ENCODE measurements around the gene H2AZ1. TPM values are rescaled to one million over a fixed set of nuclear protein-coding genes. Genes with fewer than 3 reads are reported as not detected.

H2AZ1 gene
- total RNA-seq, 2 donors from 2014 or later: 140 to 165 TPM

DNA sequence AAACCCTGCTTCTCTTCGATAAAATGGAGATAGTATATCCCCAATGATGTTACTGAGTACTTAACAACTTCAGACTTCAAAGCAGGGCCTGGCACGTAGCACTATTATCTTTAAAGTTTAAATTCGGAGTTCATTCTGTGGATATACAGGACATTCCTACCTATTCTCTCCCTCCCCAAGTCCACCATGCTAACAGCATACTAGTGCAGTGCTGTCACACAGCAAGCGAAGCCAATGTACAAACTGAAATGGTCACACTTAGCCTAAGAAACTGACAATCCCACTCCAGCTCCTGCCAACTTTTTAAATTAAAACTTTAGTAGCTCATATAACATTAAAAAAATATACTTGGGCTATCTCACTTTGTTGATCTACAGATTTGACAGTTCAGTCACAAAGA is 2.5 kb downstream of the H2AZ1 start:
- DNase-seq (no peak), ATAC-seq (no peak)
- intact Hi-C loops (cut with DNase I, micrococcal nuclease): loop anchor here in 1 of 2 donors (5.0 kb wide), 2 partner anchors 55 to 385 kb away; partner anchors contain the start of genes LAMTOR3 and TRMT10A

DNA sequence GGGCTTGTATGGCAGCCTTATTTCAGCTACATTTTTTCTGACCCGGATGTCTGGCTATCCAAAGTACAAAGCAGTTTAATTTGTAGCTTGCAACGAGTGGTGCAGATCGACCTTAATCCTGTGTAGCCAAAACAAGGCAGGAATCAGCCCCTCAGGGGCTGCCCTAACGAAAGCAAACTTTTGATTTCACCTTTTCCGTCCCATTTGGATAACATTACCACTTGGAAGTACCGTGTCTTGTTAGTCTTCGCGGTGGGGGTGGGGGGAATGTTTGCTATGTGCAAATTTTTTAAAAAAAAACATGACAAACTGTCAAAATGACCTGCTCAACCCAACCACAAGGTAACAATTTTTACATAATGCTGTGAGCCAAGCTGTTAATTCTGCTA is 2.9 kb downstream of the H2AZ1 start:
- DNase-seq: no peak
- no peak for ATAC-seq
- intact Hi-C loops (cut with DNase I, micrococcal nuclease): loop anchor here in 1 of 2 donors (5.0 kb wide), 2 partner anchors 55 to 385 kb away; partner anchors contain the start of genes LAMTOR3 and TRMT10A

DNA sequence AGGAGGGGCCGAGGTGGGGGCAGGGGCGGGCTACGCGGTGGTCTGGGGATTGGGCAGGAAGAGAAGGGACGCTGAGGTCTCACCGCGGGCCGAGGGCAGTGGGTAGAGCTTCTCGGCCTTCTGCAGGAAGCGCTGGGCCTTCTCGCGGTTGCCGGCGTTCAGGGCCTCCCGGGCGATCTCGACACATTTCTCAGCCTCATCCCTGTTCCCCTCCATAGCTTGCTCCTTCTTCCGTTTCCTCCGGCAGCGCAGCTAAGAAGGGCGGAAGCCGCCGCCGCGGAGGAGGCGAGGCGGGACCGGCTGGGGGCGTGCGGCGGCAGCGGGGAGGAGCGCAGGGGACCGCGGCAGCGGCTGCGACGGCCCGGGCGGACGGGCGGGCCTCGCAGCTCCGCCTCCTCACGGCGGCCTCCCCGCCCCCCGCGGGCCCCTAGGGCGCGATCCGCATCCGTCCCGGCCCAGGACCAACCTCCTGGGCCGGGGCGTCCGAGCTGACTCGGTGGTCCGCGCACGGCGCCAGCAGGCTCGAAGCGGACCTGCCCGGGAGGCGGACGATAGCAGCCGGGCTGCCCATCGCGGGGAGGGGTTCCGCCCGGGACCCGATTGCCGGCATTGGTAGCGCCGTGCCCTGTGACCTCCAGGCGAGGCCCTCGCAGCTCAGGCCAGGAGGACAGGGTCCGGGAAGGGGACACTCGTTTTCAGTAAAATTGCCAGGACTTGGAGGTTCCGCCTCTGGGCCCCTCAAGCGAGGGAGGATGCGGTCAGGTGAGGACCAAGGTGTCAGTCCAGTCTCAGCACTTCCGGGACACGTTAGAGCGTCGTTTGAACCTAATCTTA is 3.5 kb downstream of the H2AZ1 start, which contains the start of gene DNAJB14:
Gene DNAJB14 (minus strand): TSS at position 263 of the 834 bp plus-strand sequence. CDS start 47 bp downstream, at position 216.
- DNase-seq (peak; percentile 78 to 87), ATAC-seq (peak; percentile 66)
- intact Hi-C loops (cut with DNase I, micrococcal nuclease): loop anchor here in 1 of 2 donors (5.0 kb wide), 2 partner anchors 54 to 384 kb away; partner anchors contain the start of genes LAMTOR3 and TRMT10A

DNA sequence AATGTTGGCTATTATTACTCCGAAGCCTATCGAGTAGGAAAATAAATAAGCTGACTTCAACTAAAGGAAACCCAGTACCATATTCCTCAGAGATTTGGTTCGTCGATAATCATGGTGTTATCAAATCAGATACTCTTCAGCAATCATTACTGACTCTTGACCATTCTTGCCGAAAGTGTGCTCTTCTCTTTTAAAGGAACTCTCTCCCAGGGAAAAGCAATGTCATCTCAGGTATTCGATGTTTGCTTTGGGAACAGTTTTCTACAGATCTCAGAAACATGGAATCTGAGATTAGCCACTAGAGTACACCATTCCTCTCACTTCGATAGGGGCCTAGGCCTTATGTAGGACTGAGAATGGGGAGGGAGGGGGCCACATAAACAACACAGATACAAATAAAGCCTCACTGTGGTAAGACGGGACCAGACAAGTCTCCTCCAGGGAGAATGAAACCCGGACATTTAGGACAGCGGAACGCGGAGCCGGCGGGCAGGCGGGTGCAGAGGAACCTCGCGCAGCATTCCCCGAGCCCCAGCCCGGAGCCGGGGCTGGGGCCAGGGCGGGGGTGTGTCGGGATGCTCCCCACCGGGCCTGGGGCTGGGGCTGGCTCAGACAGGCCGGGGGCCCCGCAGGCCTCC is 4.2 kb downstream of the H2AZ1 start:
- intact Hi-C loops (cut with DNase I, micrococcal nuclease): loop anchor here in 1 of 2 donors (5.0 kb wide), 2 partner anchors 54 to 384 kb away; partner anchors contain the start of genes LAMTOR3 and TRMT10A
- DNase-seq (no peak), ATAC-seq (peak; percentile 12)

DNA sequence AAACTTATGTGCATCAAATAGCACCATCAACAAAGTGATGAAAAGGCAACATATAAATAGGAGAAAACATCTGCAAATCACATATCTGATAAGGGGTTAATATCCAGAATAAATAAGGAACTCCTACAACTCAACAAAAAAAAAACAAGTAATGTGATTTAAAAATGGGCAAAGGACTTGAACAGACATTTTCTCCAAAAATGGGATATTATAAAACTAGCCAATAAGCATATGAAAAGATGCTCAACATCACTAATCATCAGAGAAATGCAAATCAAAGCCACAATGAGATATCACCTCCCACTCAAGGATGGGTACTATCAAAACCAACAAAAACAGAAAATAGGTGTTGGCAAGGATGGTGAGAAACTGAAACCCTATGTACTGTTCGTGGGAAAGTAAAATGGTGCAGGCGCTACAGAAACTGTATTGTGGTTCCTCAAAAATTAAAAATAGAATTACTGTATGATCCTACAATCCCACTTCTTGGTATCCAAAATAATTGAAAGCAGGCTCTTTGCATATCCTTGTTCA is 6.1 kb downstream of the H2AZ1 start:
- DNase-seq (no peak), ATAC-seq (no peak)
- intact Hi-C loops (cut with DNase I, micrococcal nuclease): no loop called here

DNA sequence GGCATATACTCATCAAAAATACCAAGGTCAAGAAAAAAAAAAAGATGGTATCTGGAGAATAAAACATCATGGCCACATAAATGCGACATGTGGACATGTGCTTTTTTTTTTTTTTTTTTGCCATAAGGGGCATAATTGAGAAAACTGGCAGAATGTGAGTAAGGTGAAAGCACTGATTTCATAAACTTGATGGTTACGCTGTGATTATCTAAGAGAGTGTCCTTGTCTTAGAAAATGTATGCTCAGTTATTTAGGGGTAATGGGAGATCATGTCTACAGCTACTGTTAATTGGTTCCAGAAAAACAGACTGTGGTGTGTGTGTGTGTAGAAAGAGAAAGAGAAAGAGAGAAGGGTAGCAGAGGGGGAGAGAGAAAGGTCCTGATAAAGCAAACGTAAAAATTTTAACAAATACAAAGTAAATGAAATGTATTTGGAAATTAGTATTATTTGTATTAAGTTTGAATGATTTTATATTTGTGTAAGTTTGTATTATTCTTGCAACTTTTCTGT is 11.8 kb downstream of the H2AZ1 start:
- intact Hi-C loops (cut with DNase I, micrococcal nuclease): no loop called here
- ATAC-seq: no peak
- no peak for DNase-seq

DNA sequence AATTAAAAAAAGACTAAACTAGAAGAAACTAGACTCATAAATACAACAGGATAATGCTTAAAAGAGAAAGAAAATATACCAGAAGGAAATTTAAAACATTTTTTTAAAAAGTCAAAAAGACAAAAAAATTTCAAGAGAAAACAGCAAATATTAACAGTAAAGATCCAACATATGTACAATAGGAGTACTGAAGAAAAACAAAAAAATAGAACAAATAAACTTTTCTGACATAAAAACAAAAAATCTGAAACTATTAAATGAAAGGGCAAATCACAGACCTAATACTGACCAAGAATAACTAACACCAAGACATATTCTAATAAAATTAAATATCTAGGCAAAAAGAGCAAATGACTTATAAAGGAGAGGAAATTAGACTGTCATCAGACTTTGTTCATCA is 15.2 kb downstream of the H2AZ1 start:
- intact Hi-C loops (cut with DNase I, micrococcal nuclease): no loop called here
- no peak for ATAC-seq
- no peak for DNase-seq

DNA sequence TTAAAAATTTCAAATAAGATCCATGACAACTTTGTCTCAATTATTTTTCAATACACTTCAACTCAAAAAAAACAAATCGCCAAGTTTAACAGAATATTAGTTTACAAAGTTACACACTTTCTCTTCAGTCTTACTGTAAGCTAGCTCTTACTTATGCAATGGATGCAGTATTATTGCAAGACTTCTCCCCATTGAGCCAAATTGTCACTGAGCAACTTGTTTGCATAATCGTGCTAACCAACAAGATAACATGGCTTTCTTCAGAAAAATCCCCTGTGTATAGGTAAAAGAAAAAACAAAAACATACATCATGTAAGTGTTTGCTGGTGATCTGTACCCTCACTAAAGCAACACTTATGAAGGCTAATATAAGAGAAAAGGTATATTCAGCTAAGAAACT is 22.5 kb downstream of the H2AZ1 start:
- DNase-seq: no peak
- intact Hi-C loops (cut with DNase I, micrococcal nuclease): no loop called here
- no peak for ATAC-seq

DNA sequence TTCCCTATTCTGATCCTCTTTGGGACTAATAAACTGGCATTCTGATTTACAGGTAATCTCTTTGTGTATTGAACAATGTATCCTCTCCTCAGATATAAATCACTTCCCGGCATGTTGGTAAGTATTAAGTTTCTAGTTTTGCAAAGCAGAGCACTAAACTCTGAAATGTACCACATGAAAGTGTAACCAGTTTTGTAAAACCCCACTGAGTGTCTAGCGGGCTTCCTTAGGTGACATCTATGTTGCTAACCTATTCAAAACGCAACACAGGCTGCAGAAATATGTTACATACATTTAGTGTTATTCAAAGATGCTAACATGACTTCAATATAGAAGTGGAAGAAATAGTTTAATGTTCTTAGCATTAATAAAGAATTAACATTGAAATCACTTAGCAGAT is 28.9 kb downstream of the H2AZ1 start:
- DNase-seq (no peak), ATAC-seq (no peak)
- intact Hi-C loops (cut with DNase I, micrococcal nuclease): no loop called here

DNA sequence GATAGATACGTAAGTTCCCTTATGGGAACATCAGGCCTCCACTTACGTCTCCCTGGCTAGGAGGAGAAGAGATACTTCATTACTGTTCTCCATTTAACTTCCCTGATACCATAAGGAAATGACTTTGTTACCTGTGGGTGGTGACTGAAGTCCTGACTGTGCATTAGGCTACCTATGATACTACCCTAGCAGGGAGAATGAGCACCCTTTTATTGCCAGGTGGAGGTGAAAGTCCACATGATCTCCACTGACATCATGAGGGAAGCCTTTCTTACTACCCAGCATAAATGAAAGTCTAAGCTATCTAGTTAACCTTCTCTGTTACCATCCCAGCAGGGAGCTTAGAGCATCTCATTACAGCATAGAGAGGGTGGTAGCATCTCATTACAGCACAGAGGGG is 31.4 kb downstream of the H2AZ1 start:
- ATAC-seq (peak; percentile 99), DNase-seq (peak; percentile 40 to 76)
- intact Hi-C loops (cut with DNase I, micrococcal nuclease): no loop called here

DNA sequence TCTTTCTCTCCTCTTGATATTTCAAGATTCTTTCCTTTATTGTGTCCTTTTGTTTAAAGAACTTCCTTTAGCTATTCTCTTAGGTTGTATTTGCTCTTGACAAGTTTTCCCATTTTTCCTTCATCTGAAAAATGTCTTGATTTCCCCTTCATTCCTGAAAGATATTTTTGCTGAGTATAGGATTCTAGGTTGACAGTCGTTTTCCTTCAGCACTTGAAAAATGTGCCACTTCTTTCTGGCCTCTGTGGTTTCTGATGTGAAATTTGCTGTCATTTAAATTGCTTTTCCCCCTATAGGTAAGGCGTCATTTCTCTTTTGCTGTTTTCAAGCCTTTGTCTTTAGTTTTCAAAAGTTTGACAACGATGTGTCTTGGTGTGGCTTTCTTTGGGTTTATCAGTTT is 32.5 kb downstream of the H2AZ1 start:
- intact Hi-C loops (cut with DNase I, micrococcal nuclease): no loop called here
- no peak for DNase-seq

DNA sequence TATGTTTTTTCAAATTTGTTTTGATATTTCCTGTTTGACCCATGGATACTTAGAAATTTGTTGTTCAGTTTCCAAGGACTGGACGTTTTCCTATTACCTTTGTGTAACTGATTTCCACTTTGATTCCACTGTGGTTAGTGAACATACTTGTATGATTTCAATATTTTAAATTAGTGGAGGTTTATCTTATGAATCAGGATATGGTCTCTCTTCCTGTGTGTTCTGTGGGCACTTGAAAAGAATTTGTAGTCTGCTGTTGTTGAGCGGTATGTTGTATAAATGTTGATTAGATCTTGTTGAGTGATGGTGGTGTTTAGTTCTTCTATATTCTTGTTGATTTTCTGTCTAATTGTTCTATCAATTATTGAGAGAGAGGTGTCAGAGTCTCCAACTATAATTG is 34.6 kb downstream of the H2AZ1 start:
- DNase-seq: no peak
- intact Hi-C loops (cut with DNase I, micrococcal nuclease): no loop called here
- ATAC-seq: no peak

More for the DNA sequence above, 32.5 kb downstream of the H2AZ1 start:
- ATAC-seq: no peak

Other genes with a start within 250 kb of the H2AZ1 start
- gene DAPP1, start 133.4 kb downstream of the H2AZ1 start, total RNA-seq: 1 to 10 TPM; 2.0 to 3.4 TPM
- gene LAMTOR3, start 55.8 kb downstream of the H2AZ1 start, total RNA-seq: 10 to 100 TPM; 51.2 to 70.9 TPM
- gene DNAJB14, start 3.7 kb downstream of the H2AZ1 start, total RNA-seq: 10 to 100 TPM; 56.2 to 58.1 TPM
- under 1 TPM in 1 of 2 donors, not detected in 1; 0.64 TPM for gene DDIT4L, start 240.2 kb upstream of the H2AZ1 start, total RNA-seq